Smooth muscle cell (in vitro differentiated cells): ENCODE results near the gene RUSF1. TPM values are rescaled to one million over a fixed set of nuclear protein-coding genes. Genes with fewer than 3 reads are reported as not detected.

Source experiments
- DNase-seq: peaks from one replicate; lab custom pipeline; 2025; ENCODE audit not compliant: unreplicated experiment; lab: John Stamatoyannopoulos, UW
- H2AFZ ChIP-seq: fragments of 200-600 bp; sonication (generic); 2 replicates; pipeline ENCODE4 v1.6.0; 2016; ENCODE audit warnings: antibody characterized with exemption, low read depth, mild to moderate bottlenecking
- H3F3A ChIP-seq: fragments of 200-600 bp; sonication (generic); 2 replicates; pipeline ENCODE4 v1.6.0; 2017; ENCODE audit warnings: antibody characterized with exemption, low read depth
- H3K27ac ChIP-seq: fragments of 200-600 bp; sonication (generic); 2 replicates; pipeline ENCODE4 v1.5.1; 2016; ENCODE audit warnings: low read depth, mild to moderate bottlenecking
- H3K27me3 ChIP-seq: fragments of 200-600 bp; sonication (generic); 2 replicates; pipeline ENCODE4 v1.6.1; 2016; ENCODE audit warnings: low read depth, mild to moderate bottlenecking
- H3K36me3 ChIP-seq: fragments of 200-600 bp; sonication (generic); 2 replicates; pipeline ENCODE4 v1.5.1; 2016; ENCODE audit warnings: low read depth
- H3K4me1 ChIP-seq: fragments of 200-600 bp; sonication (generic); 2 replicates; pipeline ENCODE4 v1.5.1; 2016; ENCODE audit warnings: low read depth
- H3K4me2 ChIP-seq: fragments of 200-600 bp; sonication (generic); 2 replicates; pipeline ENCODE4 v1.6.0; 2016; ENCODE audit warnings: mild to moderate bottlenecking
- H3K4me3 ChIP-seq: fragments of 200-600 bp; sonication (generic); 2 replicates; pipeline ENCODE4 v1.5.1; 2016; ENCODE audit warnings: mild to moderate bottlenecking
- H3K79me2 ChIP-seq: fragments of 200-600 bp; sonication (generic); 2 replicates; pipeline ENCODE4 v1.6.0; 2016; ENCODE audit warnings: low read depth, mild to moderate bottlenecking
- H3K9ac ChIP-seq: fragments of 200-600 bp; sonication (generic); 2 replicates; pipeline ENCODE4 v1.6.0; 2016; ENCODE audit warnings: low read depth
- H3K9me3 ChIP-seq: fragments of 200-600 bp; sonication (generic); replicated peaks from 2 replicates; pipeline ENCODE4 v1.5.1; 2016; ENCODE audit warnings: low read depth
- H4K20me1 ChIP-seq: fragments of 200-600 bp; sonication (generic); 2 replicates; pipeline ENCODE4 v1.6.0; 2016; ENCODE audit warnings: low read depth
- CTCF ChIP-seq: fragments of 200-600 bp; sonication (generic); IDR thresholded peaks from 2 replicates; pipeline ENCODE4 v1.5.1; 2017; ENCODE audit warnings: borderline replicate concordance, mild to moderate bottlenecking, antibody characterized with exemption; ENCODE audit not compliant: insufficient read depth, poor library complexity, severe bottlenecking
- WGBS: methylation state at CpG from one replicate; pipeline ENCODE4 v1.1.7; 2016; ENCODE audit warnings: low lambda C conversion rate; 5-methylcytosine and 5-hydroxymethylcytosine counted together
- polyA plus RNA-seq: library from polyadenylated mRNA; unstranded; fragments of >200 nt; fragmentation: Nextera tagmentation; extraction: Ambion mirVana; gene quantifications from 2 replicates; pipeline ENCODE4 v1.2.1, GENCODE V29; 2016
- total RNA-seq: library from RNA; depleted of rRNA; stranded (reverse); fragments of >200 nt; gene quantifications from 2 replicates; pipeline ENCODE4 v1.2.3, GENCODE V29; 2014

Gene RUSF1
- total and polyA plus RNA-seq, 2 experiments from 2014 or later, result 55.9 to 72.1 TPM

DNA sequence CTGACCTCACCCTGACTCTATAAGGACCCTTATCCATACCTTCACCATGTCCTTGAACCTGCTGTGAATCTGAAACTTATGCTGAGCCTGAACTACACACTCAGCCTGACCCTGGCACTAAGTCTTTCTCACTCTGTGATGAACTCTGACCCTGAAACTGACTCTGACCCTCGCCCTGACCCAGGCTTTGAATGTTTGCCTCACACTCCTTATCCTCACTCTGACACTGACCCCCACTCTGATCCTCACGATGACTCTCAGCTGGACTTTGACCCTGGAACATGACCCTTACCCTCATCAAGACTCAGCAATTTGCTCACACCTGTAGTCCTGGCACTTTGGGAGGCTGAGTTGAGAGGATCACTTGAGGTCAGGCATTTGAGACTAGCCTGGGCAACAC lies 23.9 kb upstream of the RUSF1 start:
- H3K9me3 ChIP-seq, result no peaks in the 10 kb centered on the region
- H3K79me2 ChIP-seq, result no peaks in the 10 kb centered on the region
- WGBS, result 65% methylated on average over 2 of the region's 2 CpGs
- H3F3A ChIP-seq, result no peaks in the 10 kb centered on the region
- DNase-seq, result no peak
- no peak overlapping the region for H3K27ac ChIP-seq
- H3K27me3 ChIP-seq, result peaks cover 46% of the 10 kb centered on the region
- no peak overlapping the region for H2AFZ ChIP-seq
- no peaks in the 10 kb centered on the region for H3K36me3 ChIP-seq
- H3K4me3 ChIP-seq, result no peak overlapping the region
- no peak overlapping the region for H3K4me2 ChIP-seq
- no peaks in the 10 kb centered on the region for H4K20me1 ChIP-seq
- H3K9ac ChIP-seq, result no peak overlapping the region
- H3K4me1 ChIP-seq, result no peaks in the 10 kb centered on the region
- no peak for TF ChIP-seq CTCF

GRCh38 chr16:31531096-31531495 lies 22.9 kb upstream of the RUSF1 start:
- WGBS, result 85% methylated on average over 1 of the region's 1 CpG
- Histone ChIP-seq H3K27me3 (peaks cover 51% of the 10 kb centered on the region), H3K9ac (no peak overlapping the region), H3F3A (no peaks in the 10 kb centered on the region), H3K4me1 (no peaks in the 10 kb centered on the region), H3K4me3 (no peak overlapping the region), H4K20me1 (no peaks in the 10 kb centered on the region), H3K79me2 (no peaks in the 10 kb centered on the region), H2AFZ (no peak overlapping the region), H3K36me3 (no peaks in the 10 kb centered on the region), H3K27ac (no peak overlapping the region), H3K9me3 (no peaks in the 10 kb centered on the region), H3K4me2 (no peak overlapping the region)
- no peak for DNase-seq
- TF ChIP-seq CTCF, result no peak

GRCh38 chr16:31530405-31530804 lies 22.2 kb upstream of the RUSF1 start:
- H4K20me1 ChIP-seq, result no peaks in the 10 kb centered on the region
- no peak overlapping the region for H3K9ac ChIP-seq
- H2AFZ ChIP-seq, result no peak overlapping the region
- H3K4me1 ChIP-seq, result no peaks in the 10 kb centered on the region
- no peak overlapping the region for H3K4me3 ChIP-seq
- H3K4me2 ChIP-seq, result no peak overlapping the region
- H3K27ac ChIP-seq, result no peak overlapping the region
- H3K9me3 ChIP-seq, result no peaks in the 10 kb centered on the region
- no peaks in the 10 kb centered on the region for H3K79me2 ChIP-seq
- DNase-seq, result no peak
- TF ChIP-seq CTCF, result no peak
- no peaks in the 10 kb centered on the region for H3K36me3 ChIP-seq
- no peaks in the 10 kb centered on the region for H3F3A ChIP-seq
- H3K27me3 ChIP-seq, result peaks cover 51% of the 10 kb centered on the region
- WGBS, result 75% methylated on average over 5 of the region's 5 CpGs

DNA sequence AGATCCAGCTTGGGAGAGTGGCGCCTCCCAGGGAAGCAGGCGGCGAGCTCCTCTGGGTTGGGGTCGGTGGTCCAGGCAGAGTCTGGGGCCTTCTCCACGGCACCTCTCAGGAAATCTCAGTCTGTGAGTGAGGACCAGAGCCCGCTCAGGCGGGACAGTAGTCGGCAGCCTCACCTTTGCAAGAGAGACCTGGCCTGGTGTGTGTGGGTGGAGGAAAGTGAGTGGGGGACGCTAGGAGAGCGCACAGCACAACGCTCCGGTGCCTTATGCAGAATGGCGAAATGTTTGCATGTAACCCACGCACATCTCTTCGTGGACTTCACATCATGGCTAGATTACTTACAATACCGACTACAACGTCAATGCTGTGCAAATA lies 21.7 kb upstream of the RUSF1 start:
- Histone ChIP-seq H3K9me3 (no peaks in the 10 kb centered on the region), H3K4me1 (no peaks in the 10 kb centered on the region), H3K27me3 (peaks cover 51% of the 10 kb centered on the region), H3K4me2 (no peak overlapping the region), H3K36me3 (no peaks in the 10 kb centered on the region), H3K4me3 (no peak overlapping the region), H4K20me1 (no peaks in the 10 kb centered on the region), H3F3A (no peaks in the 10 kb centered on the region), H3K27ac (no peak overlapping the region), H3K9ac (no peak overlapping the region), H3K79me2 (no peaks in the 10 kb centered on the region), H2AFZ (no peak overlapping the region)
- 34% methylated on average over 17 of the region's 17 CpGs for WGBS
- no peak for DNase-seq
- no peak for TF ChIP-seq CTCF
